ENCODE measurements around the gene KCNJ6.

Gene KCNJ6

GRCh38 chr21:37699024-37699775, 217.1 kb downstream of the KCNJ6 start:
- TF ChIP-seq ZNF70 (CRISPR knock-in tag; IDR thresholded peaks at IDR 0.05) (no peak), RARB (CRISPR knock-in tag; IDR thresholded peaks at IDR 0.05) (no peak), ZNF565 (CRISPR knock-in tag; conservative IDR thresholded peaks at IDR 0.05; ENCODE audit: low read depth) (no peak), OSR1 (CRISPR knock-in tag; IDR thresholded peaks at IDR 0.05) (no peak), CREB5 (CRISPR knock-in tag; IDR thresholded peaks at IDR 0.05; ENCODE audit: low read depth) (no peak), POU6F1 (CRISPR knock-in tag; IDR thresholded peaks at IDR 0.05; ENCODE audit: borderline replicate concordance, low read depth) (no peak), ZFP30 (CRISPR knock-in tag; IDR thresholded peaks at IDR 0.05) (no peak), GLIS3 (CRISPR knock-in tag; IDR thresholded peaks at IDR 0.05) (no peak), ISL1 (CRISPR knock-in tag; IDR thresholded peaks at IDR 0.05) (no peak)

GRCh38 chr21:37696936-37697335, 219.3 kb downstream of the KCNJ6 start:
- no peak for ATAC-seq
- TF ChIP-seq OSR1 (CRISPR knock-in tag; IDR thresholded peaks at IDR 0.05), result no peak

More at GRCh38 chr21:37699024-37699775, 217.1 kb downstream of the KCNJ6 start:
- no peak for ATAC-seq

GRCh38 chr21:37695111-37695510, 221.1 kb downstream of the KCNJ6 start:
- TF ChIP-seq ZNF565 (CRISPR knock-in tag; conservative IDR thresholded peaks at IDR 0.05; ENCODE audit: low read depth) (no peak), TSHZ2 (CRISPR knock-in tag; IDR thresholded peaks at IDR 0.05) (no peak), BACH2 (CRISPR knock-in tag; IDR thresholded peaks at IDR 0.05; ENCODE audit: borderline replicate concordance) (no peak), ZFP30 (CRISPR knock-in tag; IDR thresholded peaks at IDR 0.05) (no peak), ZNF70 (CRISPR knock-in tag; IDR thresholded peaks at IDR 0.05) (no peak), ZFP3 (CRISPR knock-in tag; IDR thresholded peaks at IDR 0.05) (no peak), ZNF8 (CRISPR knock-in tag; IDR thresholded peaks at IDR 0.05) (no peak), GLIS3 (CRISPR knock-in tag; IDR thresholded peaks at IDR 0.05) (no peak), ESRRG (CRISPR knock-in tag; IDR thresholded peaks at IDR 0.05) (no peak), TCF4 (CRISPR knock-in tag; IDR thresholded peaks at IDR 0.05; ENCODE audit: borderline replicate concordance) (no peak), SNAI2 (CRISPR knock-in tag; IDR thresholded peaks at IDR 0.05) (no peak)
- no peak for ATAC-seq

GRCh38 chr21:37688952-37689659, 227.2 kb downstream of the KCNJ6 start:
- TF ChIP-seq ARNTL (CRISPR knock-in tag; IDR thresholded peaks at IDR 0.05; ENCODE audit: borderline replicate concordance, low read depth) (no peak), CREB5 (CRISPR knock-in tag; IDR thresholded peaks at IDR 0.05; ENCODE audit: low read depth) (no peak), OSR1 (CRISPR knock-in tag; IDR thresholded peaks at IDR 0.05) (no peak), ZNF565 (CRISPR knock-in tag; conservative IDR thresholded peaks at IDR 0.05; ENCODE audit: low read depth) (no peak), TSHZ2 (CRISPR knock-in tag; IDR thresholded peaks at IDR 0.05) (no peak)
- ATAC-seq, result no peak

Measured in SK-N-SH treated with all-trans-retinoic acid at 6 μM for 48 hours (cell line).